GM12874 (cell line): Measurements from ENCODE around the gene CETP.
A peak's percentile ranks its signal among the peaks of the same experiment; 100 is the strongest.

ENCODE experiments used
- CTCF ChIP-seq: IDR thresholded peaks from 2 replicates; pipeline ENCODE4 v1.5.1; 2011; ENCODE audit warnings: low read depth, mild to moderate bottlenecking, control low read depth, low read length, moderate library complexity; ENCODE audit not compliant: insufficient read depth

Gene CETP

GRCh38 chr16:56953006-56953405, 8.7 kb upstream of the CETP start:
- no peak for TF ChIP-seq CTCF

GRCh38 chr16:56956076-56956475, 5.7 kb upstream of the CETP start:
- no peak for TF ChIP-seq CTCF

GRCh38 chr16:56956756-56957155, 5.0 kb upstream of the CETP start:
- TF ChIP-seq CTCF, result peak; percentile 21; the same call in 1 of the 2 replicates

GRCh38 chr16:56960681-56961281, 969 bp upstream of the CETP start:
- TF ChIP-seq CTCF, result no peak

GRCh38 chr16:56961386-56961785, 364 bp upstream of the CETP start:
- TF ChIP-seq CTCF, result no peak

GRCh38 chr16:56964243-56965148, 2.7 kb downstream of the CETP start:
- peak; percentile 99 for TF ChIP-seq CTCF

- no peak for TF ChIP-seq CTCF
Observed at GRCh38 chr16:56965149-56966092, 3.7 kb downstream of the CETP start.
